Effector CD4-positive, alpha-beta T cell (primary cell): Measurements from ENCODE around the gene TLL2.

Experiments
- DNase-seq: peaks from one replicate; pipeline ENCODE4 v3.0.0-alpha.2; 2020

TLL2 gene

DNA sequence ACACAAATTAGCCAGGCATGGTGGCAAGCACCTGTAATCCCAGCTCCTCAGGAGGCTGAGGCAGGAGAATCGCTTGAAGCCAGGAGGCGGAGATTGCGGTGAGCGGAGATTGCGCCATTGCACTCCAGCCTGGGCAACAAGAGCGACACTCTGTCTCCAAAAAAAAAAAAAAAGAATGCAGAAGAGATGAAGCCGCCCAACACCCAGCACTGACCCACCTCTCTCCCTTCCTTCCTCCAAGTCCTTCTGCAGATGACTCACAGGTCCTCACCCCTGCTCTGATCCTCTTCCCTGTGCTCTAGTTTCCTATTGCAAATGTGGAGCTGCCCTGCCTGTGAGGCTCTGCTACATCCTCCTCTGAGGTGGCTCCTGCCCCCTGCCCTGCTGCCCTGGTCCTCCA is 132.9 kb downstream of the TLL2 start:
- no peak for DNase-seq

DNA sequence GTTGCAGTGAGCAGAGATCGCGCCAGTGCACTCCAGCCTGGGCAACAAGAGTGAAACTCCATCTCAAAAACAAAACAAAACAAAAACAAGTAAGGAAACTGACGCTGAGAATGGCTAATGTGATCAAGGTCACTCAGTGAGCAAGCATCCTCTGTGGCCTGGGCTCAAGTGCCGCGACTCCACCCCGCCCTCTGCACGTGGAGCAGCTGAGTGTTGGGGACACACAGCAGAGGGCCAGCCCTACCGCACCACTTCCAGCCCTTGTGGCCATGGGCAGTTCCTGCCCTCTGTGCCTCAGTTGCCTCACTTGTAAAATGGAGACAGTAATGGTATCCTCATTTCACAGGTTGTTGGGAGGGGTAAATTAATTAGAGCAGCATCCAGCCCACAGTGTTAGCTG is 134.0 kb downstream of the TLL2 start:
- no peak for DNase-seq

DNA sequence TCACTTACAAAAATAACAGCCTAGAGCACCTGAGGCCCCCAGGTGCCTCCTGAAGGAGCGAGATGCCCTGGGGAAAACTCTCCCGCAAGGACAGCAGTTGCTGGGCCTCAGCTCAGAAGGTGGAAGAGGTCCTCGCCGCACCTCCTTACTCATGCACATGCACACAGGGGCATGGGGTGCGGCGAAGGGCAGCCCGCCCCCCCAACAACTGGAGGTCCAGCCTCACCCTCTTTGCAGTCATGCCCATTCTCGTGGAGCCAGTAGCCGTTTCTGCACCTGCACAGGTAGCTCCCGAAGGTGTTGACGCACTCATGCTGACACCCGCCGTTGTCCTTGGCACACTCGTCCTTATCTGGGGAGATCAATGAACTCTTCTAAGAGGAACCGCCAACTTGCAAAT is 135.0 kb downstream of the TLL2 start:
- no peak for DNase-seq

DNA sequence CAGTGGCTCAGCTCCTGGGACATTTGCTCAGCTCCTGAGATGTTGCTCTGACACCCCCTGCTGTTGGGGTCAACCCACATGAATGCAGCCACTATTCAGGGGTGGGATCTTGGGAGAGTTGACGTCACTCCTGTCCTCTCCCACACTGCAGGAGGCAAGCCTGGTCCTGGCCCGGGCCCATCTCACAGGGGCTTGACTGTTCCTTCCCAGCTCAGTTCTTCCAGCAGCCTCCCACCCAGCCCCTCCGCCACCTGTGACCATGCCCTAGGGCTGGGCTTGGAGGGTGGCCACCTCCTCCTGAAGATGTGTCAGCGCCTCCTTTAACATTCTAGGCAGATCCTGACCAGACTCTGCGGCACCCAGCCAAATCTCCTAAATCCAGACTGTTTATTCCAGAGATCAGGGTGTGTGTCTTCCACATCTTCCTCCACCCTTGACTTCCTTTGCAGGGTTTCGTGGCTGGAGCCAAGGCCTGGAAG is 135.9 kb downstream of the TLL2 start:
- no peak for DNase-seq

DNA sequence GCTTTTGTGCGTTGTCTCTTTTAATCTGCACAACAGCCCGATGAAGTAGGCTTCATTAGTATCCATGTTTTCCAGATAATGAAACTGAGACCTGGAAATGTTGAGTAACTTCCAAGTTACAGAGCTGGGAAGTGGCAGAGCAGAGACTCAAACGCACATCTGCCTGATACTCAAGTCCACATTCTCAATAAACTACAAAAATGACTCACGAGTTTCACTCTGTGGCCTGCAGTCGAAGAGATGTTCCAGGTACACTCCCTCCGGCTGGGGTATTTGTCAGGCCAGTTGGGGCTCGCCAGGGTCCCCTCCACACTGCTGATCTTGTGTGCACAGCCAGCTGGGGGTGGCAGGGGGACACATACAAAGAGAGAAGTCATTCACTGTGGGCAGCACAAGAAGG is 137.2 kb downstream of the TLL2 start:
- no peak for DNase-seq

DNA sequence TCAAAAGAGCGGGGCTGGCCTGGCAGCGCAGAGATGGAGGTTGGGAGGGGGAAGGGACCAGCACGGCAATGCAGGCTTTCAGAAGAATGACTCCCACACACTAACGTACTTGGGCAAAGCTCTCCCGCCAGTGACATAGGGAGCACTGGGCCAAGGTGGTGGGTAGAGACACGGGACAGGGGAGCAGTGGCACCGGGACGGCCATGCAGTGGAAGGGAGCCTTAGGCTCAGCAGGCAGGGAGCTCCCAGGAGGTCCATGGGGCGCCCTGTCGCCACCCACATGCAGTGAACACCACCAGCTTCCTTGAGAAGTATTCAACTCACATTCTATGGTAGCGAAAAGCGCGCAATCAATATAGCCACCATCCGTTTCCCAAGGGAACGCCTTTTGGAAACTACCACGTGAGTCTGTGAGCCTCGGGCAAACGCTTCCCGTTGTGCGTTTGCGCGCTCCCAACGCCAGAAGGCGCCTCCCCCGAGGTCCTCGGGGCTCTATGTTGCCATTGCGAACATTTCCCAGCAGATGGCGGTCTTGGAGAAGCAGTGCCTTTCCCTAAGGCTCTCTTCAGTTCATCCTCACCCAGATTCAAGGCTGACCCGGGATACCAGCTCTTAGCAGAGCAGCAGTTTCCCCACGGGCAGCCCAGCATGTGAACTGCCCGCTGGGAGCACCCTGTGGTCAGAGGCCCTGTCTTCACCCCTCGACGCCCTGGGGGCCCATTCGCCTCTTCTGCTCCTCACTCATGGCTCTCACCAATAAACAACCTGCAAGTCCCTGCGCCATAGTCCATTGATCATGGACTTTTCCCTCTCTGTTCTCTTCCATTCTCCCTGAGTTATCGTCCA is 138.5 kb downstream of the TLL2 start:
- DNase-seq = peak; percentile 51

DNA sequence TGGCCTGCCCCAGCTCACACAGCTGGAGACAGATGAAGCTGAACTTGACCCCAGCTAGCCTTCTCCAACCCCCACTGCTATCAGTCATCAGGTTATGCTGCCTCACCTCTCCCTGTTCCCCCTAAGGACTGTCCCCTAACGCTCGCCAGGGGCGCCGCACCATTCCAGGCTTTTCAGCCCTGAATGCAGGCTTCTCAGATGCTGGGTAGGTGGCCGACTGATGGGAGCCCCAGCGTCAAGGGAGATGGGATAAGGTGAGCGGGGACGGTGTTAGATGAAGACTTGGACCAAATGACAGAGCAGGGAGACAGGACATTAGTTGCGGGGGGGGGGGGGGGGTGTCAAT is 139.1 kb downstream of the TLL2 start:
- no peak for DNase-seq

DNA sequence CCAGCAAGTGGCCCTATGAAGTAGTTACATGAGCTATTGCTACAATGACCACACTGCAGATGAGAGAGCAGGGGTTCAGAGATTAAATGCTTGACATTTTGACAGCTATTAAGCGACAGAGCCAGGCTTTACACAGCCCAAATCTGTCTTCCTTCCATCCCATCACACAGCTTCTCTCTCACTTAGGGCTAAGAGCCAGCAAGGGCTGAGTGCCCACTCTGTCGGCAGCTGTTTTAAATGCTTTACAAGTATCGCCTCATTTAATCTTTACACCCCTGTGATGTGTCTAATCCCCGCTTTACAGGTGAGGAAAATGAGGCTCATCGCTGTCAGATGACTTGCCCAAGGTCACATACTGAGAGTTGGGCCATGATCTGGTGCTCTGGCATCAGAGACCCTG is 139.7 kb downstream of the TLL2 start:
- DNase-seq = no peak

DNA sequence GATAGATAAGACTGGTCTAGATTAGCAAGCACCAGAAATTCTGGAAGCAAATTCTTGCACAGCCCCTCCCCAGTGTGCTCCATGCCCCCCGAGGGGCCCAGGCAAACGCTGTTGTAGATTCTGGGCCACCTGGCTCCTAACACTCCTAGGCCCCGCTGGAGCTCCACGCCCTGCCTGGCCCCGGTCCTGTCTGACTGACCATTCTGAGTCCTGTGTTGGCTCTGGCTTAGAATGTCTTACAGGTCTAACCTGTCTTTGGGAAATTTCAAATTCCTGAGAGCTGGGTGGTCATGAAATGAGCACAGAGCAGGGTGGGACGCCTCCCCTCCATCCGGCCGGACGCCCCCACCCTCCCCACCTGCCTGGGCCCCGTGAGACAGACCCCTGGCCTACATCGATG is 142.4 kb downstream of the TLL2 start:
- DNase-seq = no peak

DNA sequence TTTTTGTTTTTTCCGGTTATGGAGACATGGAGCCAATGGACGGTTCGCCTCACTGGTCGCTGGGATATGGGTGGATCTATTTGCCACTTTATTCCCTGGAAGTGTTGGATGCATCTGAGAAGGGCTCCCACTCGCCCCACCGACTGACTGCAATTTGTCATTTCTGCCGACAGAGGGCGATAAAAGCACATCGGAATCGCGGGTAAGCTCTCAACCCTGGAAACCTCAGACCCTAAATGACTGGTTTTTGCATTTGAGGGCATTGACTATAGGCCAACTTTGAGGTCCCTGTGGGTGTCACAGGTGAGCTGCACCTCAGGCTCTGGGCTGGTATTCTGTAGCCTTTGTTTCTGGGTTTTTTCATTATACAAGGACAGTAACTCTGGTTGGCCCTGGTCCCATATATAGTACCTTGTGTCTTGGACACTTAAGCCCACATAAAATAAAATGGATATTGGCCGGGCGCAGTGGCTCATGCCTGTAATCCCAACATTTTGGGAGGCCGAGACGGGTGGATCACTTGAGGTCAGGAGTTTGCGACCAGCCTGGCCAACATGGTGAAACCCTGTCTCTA is 143.1 kb downstream of the TLL2 start:
- DNase-seq = peak; percentile 25

DNA sequence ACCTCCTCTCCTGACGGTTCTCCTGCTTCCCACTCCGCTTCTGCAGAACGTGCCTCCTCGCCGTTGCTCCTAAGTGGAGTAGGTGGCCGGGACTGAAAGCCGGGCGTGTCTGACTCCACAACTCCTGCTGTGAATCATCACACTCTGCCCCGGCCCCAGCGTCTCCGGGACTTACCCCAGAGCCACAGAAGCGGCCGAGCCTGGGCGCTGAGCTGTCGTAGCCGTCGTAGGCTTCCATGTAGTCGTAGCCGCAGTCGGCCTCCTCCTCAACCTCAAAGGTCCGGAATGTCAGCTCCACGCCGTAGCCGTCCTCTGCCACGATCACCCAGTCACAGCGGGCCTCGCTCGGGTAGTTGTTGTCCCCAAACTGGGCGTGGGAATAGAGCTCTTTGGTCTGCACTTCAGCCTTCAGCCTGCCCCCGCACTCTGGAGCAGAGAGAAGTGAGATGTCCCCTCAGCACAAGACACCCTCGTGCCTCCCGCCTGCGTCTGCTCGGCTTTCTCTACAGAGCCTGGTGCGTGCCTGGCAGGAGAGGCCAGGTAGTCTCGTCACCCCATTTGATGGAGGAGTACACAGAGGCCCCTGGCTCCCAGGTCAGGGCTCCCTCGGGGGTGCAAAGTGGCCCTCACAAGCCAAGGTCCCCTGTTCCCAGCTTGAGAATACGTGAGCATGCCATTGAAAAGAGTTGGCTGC is 143.7 kb downstream of the TLL2 start:
- DNase-seq = no peak

DNA sequence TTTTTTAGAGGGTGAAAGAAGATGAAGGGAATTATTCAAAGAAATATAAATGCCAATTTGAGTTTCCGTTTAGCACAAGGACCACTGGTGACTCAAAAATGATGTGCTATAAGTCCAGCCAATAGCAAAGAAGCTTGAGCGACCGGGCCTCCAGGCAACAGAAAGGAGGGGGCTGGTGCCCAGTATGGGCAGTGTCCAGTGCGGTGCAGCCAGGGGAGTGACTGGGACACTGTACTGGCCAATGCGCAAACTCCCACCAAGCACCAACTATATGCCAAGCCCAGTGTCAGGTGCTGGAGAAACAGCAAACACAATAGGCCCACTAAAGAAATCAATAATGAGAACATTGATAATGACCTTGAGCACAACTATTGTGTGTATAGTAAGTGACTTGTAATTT is 144.8 kb downstream of the TLL2 start:
- no peak for DNase-seq

DNA sequence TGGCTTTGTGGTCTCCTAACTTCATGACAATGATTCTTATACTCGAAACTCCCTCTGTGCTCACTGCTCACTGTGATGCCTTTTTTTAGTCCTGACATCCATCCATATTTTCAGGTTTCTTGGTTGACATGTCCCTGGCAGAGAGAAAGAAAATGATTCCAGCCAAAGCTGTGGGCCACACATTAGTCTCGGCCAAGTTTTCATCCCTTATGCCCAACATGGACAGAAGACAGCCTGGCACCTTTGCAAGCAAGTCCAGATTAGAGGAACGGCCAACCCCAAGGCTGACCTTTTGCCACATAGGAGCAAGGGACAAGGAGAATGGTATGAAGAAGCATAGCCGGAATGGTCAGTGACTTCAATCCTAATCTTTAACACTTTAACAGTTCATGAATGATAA is 146.3 kb downstream of the TLL2 start:
- DNase-seq = no peak

DNA sequence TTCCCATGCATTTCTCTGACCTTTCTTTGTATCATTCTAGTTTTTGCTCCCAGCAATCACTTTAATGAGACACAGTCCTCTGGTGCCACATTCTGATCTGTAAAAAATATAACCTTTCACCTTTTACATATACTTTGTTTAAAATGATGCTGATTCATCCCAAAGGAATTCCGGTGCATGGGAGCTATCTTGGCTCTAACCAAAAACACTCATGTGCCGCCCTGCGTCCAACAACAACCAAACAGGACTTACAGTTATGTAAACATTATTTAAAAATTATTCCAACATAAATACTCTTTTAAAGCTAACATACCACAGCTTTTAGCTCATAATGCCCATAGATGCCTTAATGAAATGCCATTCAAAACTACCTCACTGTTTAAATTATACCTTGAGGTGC is 147.2 kb downstream of the TLL2 start:
- DNase-seq = no peak

DNA sequence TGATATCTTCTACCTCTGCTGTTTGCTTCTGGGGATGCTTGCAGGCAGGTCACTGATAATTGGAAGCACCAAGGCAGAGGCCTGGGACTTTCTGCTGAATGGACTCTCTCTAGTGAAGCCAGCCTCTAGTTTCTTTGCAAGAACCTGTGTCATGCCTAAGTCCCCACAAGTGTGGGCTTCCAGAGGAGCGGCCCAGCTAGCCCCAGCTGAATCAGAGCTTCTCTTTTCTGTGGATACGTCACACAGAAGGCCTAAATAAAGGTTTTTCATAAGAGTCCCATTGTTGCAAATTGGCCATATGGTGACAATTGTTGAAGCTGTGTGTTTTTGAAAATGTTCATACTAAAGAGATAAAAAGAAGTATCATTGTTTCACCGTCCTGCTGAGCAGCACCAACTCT is 148.2 kb downstream of the TLL2 start:
- no peak for DNase-seq

DNA sequence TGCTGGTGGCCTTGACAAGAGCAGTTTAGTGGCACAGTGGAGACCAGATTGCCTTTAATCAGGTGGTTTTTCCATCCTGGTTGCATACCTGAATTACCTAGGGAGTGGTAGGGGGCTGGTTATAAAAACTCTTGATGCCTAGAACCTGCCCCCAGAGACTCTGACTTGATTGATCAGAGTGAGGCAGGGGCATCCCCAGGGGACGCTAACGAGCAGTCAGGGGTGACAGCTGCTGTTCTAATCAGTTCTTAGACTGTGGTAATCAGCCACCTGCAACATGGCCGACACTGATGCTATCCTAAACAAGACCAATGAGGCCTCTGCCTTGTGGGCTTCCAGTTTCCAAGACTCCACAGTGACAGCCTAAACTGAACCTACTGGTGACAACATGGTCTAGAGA is 153.0 kb downstream of the TLL2 start:
- no peak for DNase-seq

DNA sequence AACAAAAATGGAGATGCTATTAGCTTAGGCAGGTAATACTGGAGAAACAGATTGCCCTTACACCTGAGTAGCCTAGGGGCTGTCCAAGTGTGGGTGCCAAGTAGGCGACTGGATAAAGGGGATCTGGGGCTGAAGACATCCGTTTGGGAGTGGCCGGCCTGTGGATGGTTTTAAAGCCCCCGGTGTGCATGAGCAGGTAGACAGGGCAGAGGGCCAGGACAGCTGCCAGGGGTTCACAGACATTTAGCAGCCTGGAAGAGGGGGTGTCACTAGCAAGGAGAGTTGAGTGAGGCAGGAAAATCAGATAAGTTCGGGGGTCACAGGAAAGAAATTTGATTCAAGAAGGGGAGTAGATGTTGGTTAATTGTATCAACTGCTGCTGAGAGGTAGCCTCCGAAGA is 153.4 kb downstream of the TLL2 start:
- DNase-seq = no peak

DNA sequence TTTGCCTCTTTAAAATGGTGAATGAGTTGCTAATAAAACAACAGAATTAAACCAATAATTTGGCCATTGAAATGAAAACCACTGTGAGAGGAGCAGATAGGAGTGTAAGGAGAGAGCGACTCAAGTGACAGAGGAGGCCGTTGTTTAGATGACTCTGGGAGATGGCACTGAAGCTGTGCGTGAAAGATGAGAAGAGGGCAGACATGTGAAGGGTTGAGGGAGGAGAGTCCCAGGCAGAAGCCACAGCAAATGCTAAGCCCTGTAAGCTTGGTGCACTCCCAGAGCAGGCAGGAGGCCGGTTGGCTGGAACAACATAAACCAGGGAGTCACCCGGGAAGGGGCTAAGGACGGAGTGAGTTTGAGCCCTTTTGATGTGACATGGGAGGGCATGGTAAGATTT is 154.1 kb downstream of the TLL2 start:
- DNase-seq = no peak

DNA sequence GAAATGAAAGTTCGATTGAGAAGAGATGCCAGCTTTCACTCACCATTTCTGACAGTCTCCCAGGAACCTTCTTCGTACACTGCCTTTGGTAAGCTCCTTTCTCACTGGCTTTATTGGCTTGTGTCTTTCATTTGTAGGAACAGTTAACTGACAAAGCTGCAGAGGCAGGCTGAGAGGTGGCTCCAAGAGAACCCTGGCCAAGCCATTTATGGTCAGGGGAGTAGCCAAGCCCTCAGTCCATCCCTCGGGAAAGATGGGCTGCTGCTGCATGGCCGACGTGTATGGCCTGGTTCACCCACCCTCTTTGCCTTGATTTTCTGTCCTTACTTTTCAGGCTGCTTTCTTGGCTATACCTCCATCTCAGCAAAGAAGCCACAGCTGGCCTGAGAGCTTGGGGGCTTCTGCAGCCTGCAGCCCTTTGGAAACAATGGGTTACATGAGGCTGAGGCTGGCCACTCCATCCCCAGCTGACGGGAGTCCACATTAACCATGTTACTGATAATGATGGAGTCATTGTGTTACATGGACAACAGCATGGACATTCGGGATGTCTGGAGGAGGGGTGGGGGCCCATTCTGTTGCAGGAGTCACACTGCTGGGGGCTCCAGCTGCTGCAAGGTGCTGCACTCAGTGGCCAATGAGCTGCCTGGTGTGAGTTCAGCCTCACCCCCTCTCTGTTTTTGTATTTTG is 154.7 kb downstream of the TLL2 start, which contains the start of gene OPALIN:
TSS of gene OPALIN (minus strand) at position 152 of the 690 bp plus-strand sequence. CDS start at position 46, 106 bp downstream.
- DNase-seq = no peak

DNA sequence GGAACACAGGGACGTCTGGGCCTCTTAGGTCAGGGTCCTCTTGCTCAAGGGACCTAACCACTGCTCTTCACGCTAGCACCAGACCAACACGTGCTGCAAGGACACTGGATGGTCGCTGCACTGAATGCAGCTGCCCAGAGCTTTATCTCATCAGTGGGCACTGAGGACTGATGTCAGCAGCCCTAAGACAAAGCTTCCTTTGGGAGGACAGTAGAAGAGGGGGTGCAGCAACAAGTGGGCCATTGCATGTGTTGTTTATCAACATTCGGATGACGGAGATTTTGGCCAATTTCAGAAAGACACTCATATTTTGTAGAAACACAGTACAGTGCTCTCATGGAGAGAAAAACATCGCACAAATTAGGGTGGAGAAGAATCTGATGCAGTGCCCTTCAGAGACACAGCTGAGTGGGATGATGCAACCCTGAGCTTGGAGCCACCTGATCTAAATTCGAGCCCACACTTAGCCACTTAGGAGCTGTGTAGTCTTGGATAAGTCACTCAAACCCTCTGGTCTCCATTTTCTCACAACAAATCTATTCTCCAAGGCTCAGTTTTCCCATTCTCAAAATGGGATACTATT is 156.6 kb downstream of the TLL2 start:
- no peak for DNase-seq

DNA sequence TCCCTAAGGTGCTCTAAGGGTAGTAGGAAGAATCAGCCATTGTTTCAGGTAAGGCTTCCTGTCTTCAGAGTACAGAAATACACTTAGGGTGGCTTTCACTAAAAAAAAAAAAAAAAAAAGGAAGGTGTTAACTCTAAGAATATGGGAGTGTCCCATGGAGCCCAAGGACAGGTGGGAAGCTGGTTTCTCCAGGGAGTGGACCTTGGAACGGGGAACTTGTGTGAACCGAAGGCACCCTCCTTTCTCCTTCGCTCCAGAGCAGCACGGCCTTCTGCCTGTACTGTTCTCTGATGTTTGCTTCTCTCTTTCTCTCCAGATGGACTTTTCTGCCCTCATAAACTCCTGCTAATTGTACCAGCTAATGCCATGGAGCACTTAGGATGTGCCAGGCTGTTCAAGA is 161.1 kb downstream of the TLL2 start:
- DNase-seq = no peak

DNA sequence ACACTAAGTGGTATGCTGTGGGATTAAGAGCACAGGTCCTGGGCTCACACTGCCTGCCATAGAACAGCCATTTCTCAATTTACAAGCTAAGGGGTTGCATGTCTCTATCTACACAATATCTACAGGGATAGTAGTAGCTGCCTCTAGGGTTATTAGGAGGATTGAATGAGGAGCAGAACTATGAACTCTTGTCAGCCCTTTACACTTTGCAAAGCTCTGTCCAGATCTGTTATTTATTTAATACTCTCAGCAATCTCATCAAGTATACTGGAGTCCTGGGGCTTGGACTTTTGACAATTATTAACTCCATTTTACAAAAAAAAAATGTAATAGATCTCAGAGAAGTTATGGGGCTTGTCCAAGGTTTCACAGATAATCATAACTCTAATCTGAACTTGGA is 161.7 kb downstream of the TLL2 start:
- no peak for DNase-seq

DNA sequence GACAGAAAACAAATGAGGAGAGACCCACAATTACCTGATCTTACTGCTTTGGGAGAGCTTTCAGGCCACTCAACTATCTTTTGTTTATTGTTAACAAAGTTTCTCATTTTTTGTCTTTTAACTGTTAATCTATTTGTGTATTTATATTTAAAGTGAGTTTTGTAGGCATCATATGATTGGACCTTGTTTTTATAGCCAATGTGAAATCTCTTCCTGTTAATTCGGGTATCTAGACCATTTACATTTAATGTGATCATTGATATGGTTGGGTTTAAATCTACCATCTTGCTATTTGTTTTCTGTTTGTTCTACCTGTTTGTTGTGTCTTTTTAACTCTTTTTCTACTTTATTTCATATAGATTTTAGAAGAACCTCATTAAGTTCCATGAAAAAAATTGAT is 167.4 kb downstream of the TLL2 start:
- no peak for DNase-seq
